ES-I3 (cell line): Measurements from ENCODE around the gene KIF5A.

Experiments used
- H3K36me3 ChIP-seq: 2 replicates; pipeline ENCODE4 v1.6.1; 2013; ENCODE audit warnings: mild to moderate bottlenecking, low read length, control low read depth, moderate library complexity; ENCODE audit not compliant: insufficient read depth
- H3K4me1 ChIP-seq: 2 replicates; pipeline ENCODE4 v1.6.1; 2013; ENCODE audit warnings: mild to moderate bottlenecking, control low read depth, low read length; ENCODE audit not compliant: insufficient read depth
- H3K9ac ChIP-seq: 2 replicates; pipeline ENCODE4 v1.6.1; 2013; ENCODE audit warnings: low read depth, mild to moderate bottlenecking, low read length, moderate library complexity
- H3K9me3 ChIP-seq: 2 replicates; pipeline ENCODE4 v1.6.1; 2013; ENCODE audit warnings: mild to moderate bottlenecking, low read length, moderate library complexity; ENCODE audit not compliant: control insufficient read depth, insufficient read depth

Gene KIF5A

GRCh38 chr12:57628280-57629191 is 78.7 kb downstream of the KIF5A start:
- no peaks in the 10 kb centered on the region for H3K36me3 ChIP-seq
- H3K9me3 ChIP-seq, result no peaks in the 10 kb centered on the region
- H3K9ac ChIP-seq, result no peak overlapping the region
- peaks cover 4% of the 10 kb centered on the region; the same call in 1 of the 2 replicates for H3K4me1 ChIP-seq

GRCh38 chr12:57629897-57630471 is 80.1 kb downstream of the KIF5A start:
- H3K36me3 ChIP-seq, result no peaks in the 10 kb centered on the region
- peaks cover 4% of the 10 kb centered on the region; the same call in 1 of the 2 replicates for H3K4me1 ChIP-seq
- no peaks in the 10 kb centered on the region for H3K9me3 ChIP-seq
- no peak overlapping the region for H3K9ac ChIP-seq

GRCh38 chr12:57630891-57631433 is 81.1 kb downstream of the KIF5A start:
- H3K9ac ChIP-seq, result no peak overlapping the region
- H3K9me3 ChIP-seq, result no peaks in the 10 kb centered on the region
- H3K4me1 ChIP-seq, result peaks cover 4% of the 10 kb centered on the region; the same call in 1 of the 2 replicates
- no peaks in the 10 kb centered on the region for H3K36me3 ChIP-seq

DNA sequence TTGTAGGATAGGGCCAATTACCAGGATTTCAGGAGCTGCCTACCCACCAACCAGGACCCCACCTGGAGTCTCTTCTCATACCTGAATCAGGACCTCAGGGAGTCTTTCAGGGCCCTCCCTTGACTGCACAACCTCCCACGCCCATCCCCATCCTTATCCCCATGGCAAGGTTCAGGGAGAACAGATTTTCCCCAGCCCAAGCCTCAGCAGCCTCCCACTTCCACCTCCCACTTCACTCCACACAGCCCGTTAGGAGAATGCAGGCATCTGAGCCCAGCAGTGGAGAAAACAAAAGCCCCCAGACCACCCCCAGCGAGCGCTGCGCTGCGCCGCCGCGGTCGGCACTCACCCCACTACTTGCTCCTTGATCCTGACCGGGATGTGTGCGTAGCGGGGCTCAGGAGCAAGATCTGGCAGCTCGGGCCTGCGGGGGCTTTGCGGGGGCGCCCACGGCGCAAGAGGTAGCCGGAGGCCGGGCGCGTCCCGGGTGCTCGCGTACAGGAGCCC is 81.8 kb downstream of the KIF5A start:
- Histone ChIP-seq H3K36me3 (no peaks in the 10 kb centered on the region), H3K9me3 (no peaks in the 10 kb centered on the region), H3K4me1 (peaks cover 4% of the 10 kb centered on the region; the same call in 1 of the 2 replicates), H3K9ac (peak overlapping the region; percentile 55; the same call in 1 of the 2 replicates)

- H3K9ac ChIP-seq, result peak overlapping the region; percentile 55; the same call in 1 of the 2 replicates
- H3K36me3 ChIP-seq, result no peaks in the 10 kb centered on the region
- H3K9me3 ChIP-seq, result no peaks in the 10 kb centered on the region
Measured at GRCh38 chr12:57632073-57632957, 82.5 kb downstream of the KIF5A start.

DNA sequence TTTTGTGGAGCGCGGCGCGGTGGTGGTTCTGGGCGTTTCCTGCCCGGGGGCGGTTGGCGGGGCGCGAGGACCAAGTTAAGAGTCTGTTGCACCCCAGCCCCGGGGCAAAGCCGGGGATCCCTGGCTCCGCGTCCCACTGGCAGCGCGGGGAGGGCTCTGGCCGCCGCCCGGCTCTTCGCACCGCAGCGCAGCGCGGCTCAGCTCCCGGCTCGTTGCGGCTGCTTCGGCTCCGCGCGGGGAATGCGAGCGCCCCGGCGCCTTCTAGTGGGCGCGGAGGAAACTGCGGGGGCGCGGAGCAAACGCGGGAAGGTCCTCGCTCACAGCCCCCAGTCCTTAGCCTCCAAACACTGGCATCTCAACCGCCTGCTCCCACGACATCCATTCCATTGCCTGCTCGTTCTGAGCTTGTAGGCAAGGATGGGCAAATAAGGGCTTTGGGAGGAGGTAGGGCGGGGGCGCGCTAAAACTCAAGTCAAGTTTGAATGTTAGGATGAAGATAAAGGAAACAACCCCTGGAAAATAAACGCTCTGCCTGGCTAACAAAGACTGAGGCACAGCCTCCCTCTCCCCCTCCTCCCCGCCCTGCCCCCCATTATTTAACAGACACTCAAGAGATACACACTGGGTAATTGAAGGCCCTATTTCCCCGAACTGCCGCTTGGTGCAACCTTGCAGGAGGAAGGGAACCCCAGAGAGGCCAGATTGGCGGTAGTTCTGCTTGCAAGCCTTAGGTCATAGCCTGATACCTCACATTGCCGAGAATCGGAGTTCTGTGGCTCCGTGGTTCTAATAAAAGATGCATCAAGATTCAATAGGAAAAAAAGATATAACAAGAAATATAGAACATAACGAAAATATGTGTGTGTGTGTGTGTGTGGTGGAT is 83.4 kb downstream of the KIF5A start, which contains the start of gene B4GALNT1:
TSS of gene B4GALNT1 (minus strand) at position 244 of the 883 bp plus-strand sequence. CDS start 1,069 bp downstream, outside the sequence.
- no peaks in the 10 kb centered on the region for H3K36me3 ChIP-seq
- H3K9ac ChIP-seq, result peak within 1 kb of the TSS; percentile 55; the same call in 1 of the 2 replicates
- H3K9me3 ChIP-seq, result no peaks in the 10 kb centered on the region
- H3K4me1 ChIP-seq, result peaks cover 1% of the 10 kb centered on the region; the same call in 1 of the 2 replicates

More at GRCh38 chr12:57632073-57632957, 82.5 kb downstream of the KIF5A start:
- H3K4me1 ChIP-seq, result peaks cover 4% of the 10 kb centered on the region; the same call in 1 of the 2 replicates
